Kidney (tissue), 14 donors: ENCODE measurements around the gene XRRA1. TPM values are rescaled to one million over a fixed set of nuclear protein-coding genes. Genes with fewer than 3 reads are reported as not detected.

Experiments used
- DNase-seq, 5 donors: peaks; one replicate each; pipeline ENCODE4 v3.0.0-alpha.2; 2013 to 2020
- FAIRE-seq: peaks from 2 replicates; lab custom pipeline; 2012; peaks lifted over from hg19 to GRCh38; lab: Jason Lieb, UNC
- H3K27ac ChIP-seq, 2 donors: one replicate each; pipeline ENCODE4 v1.7.0; 2013; ENCODE audit warnings: low read depth in 2 of 2, low read length in 2 of 2, inconsistent platforms in 1 of 2
- H3K27me3 ChIP-seq: one replicate; pipeline ENCODE4 v1.7.1; 2013; ENCODE audit warnings: low read length, inconsistent platforms; ENCODE audit not compliant: control insufficient read depth, insufficient read depth
- H3K36me3 ChIP-seq, 3 donors: one replicate each; pipeline versions ENCODE4 v1.7.0 to v1.7.1; 2013; ENCODE audit warnings: low read length in 3 of 3, control low read depth in 1 of 3, inconsistent platforms in 1 of 3; ENCODE audit not compliant: insufficient read depth in 3 of 3, control insufficient read depth in 2 of 3
- H3K4me1 ChIP-seq, 3 donors: one replicate each; pipeline versions ENCODE4 v1.7.0 to v1.7.1; 2013; ENCODE audit warnings: low read length in 3 of 3, inconsistent platforms in 1 of 3, low read depth in 1 of 3; ENCODE audit not compliant: control insufficient read depth in 2 of 3, insufficient read depth in 2 of 3
- H3K4me3 ChIP-seq, 3 donors: one replicate each; pipeline versions ENCODE4 v1.7.0 to v1.8.1; 2013; ENCODE audit warnings: low read length in 3 of 3, control low read depth in 1 of 3, inconsistent platforms in 1 of 3
- H3K9ac ChIP-seq, 3 donors: one replicate each; pipeline versions ENCODE4 v1.7.0 to v1.7.1; 2013; ENCODE audit warnings: low read length in 3 of 3, control low read depth in 1 of 3, inconsistent platforms in 1 of 3
- H3K9me3 ChIP-seq, 3 donors: one replicate each; pipeline versions ENCODE4 v1.7.0 to v1.7.1; 2013; ENCODE audit warnings: low read length in 3 of 3, control low read depth in 1 of 3, inconsistent platforms in 1 of 3; ENCODE audit not compliant: control insufficient read depth in 2 of 3, insufficient read depth in 1 of 3
- CTCF ChIP-seq: IDR thresholded peaks from 3 replicates; pipeline ENCODE4 v1.5.1; 2012; ENCODE audit warnings: mild to moderate bottlenecking, moderate library complexity, borderline replicate concordance; ENCODE audit not compliant: insufficient read depth; ENCODE audit errors: extremely low read depth
- intact Hi-C: fragments of 100-400 bp; cut with DNase I; formaldehyde crosslinking; loops from one replicate; pipeline ENCODE4 v1.11.1; 2022
- polyA plus RNA-seq: library from polyadenylated mRNA; stranded (reverse); fragments of 350-450 nt; fragmentation: Illumina TruSeq; extraction: RNeasy Lipid Tissue Mini Kit (QIAGEN cat#74804); gene quantifications from one replicate; pipeline ENCODE4 v1.2.3, GENCODE V29; 2014; ENCODE audit warnings: low read depth, low replicate concordance; ENCODE audit not compliant: insufficient read depth
- total RNA-seq: library from RNA; stranded (reverse); fragmentation: NEBNext Ultra II Directional; extraction: Animal tissue kit (Norgen Biotek cat#: 25700); gene quantifications from one replicate; pipeline ENCODE4 v1.2.1, GENCODE V29; 2021
- donor health status: control.
- donor health status: control.
- donor health status: control.
- donor health status: control.
- donor health status: control.
- donor health status: DM: yes; HTN: yes; CAD: no.
- donor health status: Normal renal cell carcinoma (clear cell type).

XRRA1 gene
- total and polyA plus RNA-seq, 2 donors from 2014 or later, result 2.6 to 14.6 TPM

- Histone ChIP-seq H3K9ac (no peak overlapping the region), H3K4me1 (peaks cover 0 to 2% (median 0%) of the 10 kb centered on the region in 3 donors), H3K9me3 (no peaks in the 10 kb centered on the region), H3K4me3 (no peak overlapping the region), H3K27me3 (no peaks in the 10 kb centered on the region), H3K36me3 (peaks cover 0 to 7% (median 2%) of the 10 kb centered on the region in 3 donors), H3K27ac (no peak overlapping the region)
- no peak for TF ChIP-seq CTCF
- FAIRE-seq (no peak), DNase-seq (peak in 1 of 5 donors; percentile 9)
- intact Hi-C loops, result no loop called here
Measured at GRCh38 chr11:74815966-74816365, 132.9 kb downstream of the XRRA1 start.

- H3K27me3 ChIP-seq, result no peaks in the 10 kb centered on the region
- intact Hi-C loops, result no loop called here
- H3K9ac ChIP-seq, result no peak overlapping the region
- DNase-seq, result no peak
- FAIRE-seq, result no peak
- no peak overlapping the region for H3K4me3 ChIP-seq
- no peak for TF ChIP-seq CTCF
- peaks cover 0 to 6% (median 4%) of the 10 kb centered on the region in 3 donors for H3K4me1 ChIP-seq
- H3K27ac ChIP-seq, result no peak overlapping the region
- no peaks in the 10 kb centered on the region for H3K9me3 ChIP-seq
- no peaks in the 10 kb centered on the region for H3K36me3 ChIP-seq
Measured at GRCh38 chr11:74809801-74810200, 139.1 kb downstream of the XRRA1 start.

- Histone ChIP-seq H3K4me1 (peaks cover 0 to 6% (median 4%) of the 10 kb centered on the region in 3 donors), H3K27ac (no peak overlapping the region), H3K9ac (no peak overlapping the region), H3K27me3 (no peaks in the 10 kb centered on the region), H3K36me3 (peaks cover 0 to 3% (median 0%) of the 10 kb centered on the region in 3 donors), H3K9me3 (no peaks in the 10 kb centered on the region), H3K4me3 (no peak overlapping the region)
- DNase-seq (no peak), FAIRE-seq (no peak)
- intact Hi-C loops, result no loop called here
- TF ChIP-seq CTCF, result no peak
Measured at GRCh38 chr11:74806267-74806666, 142.6 kb downstream of the XRRA1 start.
